ENCODE results near the gene GP2.

Gene GP2

DNA sequence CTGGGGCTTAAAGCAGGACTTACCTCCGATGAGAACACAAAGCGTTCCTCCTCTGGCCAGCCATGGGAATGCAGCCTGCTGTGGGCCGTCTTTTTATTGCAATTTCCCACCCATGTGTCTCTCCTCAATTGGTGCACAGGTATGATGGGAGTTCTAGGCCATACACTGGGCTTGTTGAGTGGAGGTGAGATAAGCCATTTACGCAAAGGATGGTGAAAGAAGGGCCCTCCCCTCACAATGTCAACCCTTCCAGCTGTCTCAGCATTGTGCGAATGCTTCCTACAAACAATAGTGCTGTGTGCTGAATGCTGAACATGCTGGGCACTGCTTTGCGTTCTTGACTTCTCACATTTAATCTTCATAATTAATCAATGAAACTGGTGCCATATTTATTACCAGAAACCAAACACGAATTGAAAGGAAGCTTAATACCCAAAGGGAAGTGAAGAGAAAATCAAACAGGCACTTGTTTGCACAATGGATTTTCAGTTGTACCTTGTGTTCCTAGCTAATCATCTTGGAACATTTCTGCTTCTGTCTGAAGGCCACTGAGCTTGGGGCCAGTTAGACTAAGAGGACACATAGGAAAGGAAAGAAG, at the start of gene GP2:
TSS of gene GP2 (minus strand) at position 70 of the 598 bp plus-strand sequence. CDS start 1,082 bp downstream, outside the sequence.
- DNase-seq (ENCODE audit: low spot score) = no peak

DNA sequence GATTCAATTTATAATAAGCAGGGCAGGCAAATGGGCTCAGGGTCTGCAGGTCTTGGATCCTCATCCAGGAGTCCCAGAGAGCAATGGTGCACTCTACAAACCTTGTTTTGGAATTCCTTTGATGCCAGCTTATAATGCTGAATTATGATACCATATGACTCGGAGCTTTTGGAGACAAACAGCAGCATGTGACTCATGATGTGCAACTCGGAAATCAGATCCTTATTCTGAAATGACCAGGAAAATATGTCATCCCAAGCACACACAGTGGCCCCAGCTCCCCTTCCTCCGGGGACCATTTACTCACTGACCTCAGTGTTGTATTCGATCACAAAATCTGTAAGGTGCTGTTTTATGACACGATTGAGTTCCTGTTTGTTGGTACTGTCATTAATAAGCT, 45.4 kb upstream of the GP2 start:
- DNase-seq (ENCODE audit: low spot score) = no peak

DNA sequence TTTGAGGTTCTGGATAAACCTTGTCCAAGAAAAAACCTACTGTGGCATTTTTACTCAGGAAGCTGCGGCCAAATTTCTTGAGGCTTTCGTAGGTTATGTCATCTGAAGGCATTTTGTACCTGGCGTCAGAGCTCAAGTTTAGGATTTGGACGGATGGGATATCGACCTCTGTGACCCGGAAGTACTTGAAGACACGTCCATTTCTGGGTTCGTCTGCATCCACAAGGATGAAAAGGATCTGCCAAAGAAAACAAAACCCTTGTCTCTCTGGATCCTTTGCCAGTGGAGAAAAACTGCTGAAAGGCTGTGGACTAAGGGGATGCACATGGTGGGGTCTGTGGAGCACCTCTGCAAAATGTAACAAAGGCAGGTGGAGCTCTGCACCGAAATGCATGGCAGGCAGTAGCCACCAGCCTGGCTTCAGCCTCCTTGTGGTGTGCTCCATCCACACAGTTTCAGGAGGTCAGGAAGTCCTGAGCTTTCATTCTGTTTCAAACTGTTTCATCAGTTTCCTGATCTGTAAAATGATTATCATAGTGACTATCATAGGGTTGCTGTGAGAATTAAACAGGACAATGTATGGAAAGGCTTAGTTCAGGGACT, 42.2 kb upstream of the GP2 start:
- DNase-seq (ENCODE audit: low spot score) = no peak

DNA sequence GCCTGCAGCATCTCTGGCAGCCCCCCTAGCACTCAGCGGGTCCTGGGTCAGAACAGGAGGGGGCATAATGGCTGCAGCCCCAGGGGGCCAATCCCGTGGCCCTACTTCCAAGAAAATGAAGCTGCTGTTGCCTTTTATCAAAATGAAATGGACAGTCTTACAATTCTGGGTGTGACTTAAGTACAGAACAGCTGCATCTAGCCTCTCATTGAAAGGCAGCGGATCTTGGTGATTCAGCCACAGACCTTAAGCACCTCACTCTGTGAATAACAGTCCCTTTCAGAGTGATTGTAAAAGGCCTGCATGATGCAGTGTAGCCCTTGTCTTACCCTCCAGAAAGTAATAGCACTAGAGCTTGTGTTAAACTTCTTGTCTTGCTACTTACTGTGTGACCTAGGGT, 36.7 kb upstream of the GP2 start:
- no peak for DNase-seq (ENCODE audit: low spot score)

DNA sequence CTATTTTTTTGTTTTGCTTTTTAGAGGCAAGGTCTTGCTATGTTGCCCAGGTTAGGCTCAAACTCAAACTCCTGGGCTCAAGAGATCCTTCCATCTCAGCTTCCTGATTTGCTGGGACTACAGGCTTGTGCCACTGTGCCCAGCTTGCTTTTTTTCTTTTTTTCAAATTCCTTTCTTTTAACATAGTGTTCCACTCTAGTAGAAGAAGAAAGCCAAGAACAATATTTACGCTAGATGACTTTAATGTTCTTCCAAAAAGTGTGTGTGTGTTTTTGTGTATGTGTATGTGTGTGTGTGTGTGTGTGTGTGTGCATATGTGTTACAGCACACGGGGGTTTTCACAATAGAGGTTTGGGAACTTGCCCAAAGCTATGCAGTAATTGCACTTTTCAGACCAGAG, 35.9 kb upstream of the GP2 start:
- no peak for DNase-seq (ENCODE audit: low spot score)

DNA sequence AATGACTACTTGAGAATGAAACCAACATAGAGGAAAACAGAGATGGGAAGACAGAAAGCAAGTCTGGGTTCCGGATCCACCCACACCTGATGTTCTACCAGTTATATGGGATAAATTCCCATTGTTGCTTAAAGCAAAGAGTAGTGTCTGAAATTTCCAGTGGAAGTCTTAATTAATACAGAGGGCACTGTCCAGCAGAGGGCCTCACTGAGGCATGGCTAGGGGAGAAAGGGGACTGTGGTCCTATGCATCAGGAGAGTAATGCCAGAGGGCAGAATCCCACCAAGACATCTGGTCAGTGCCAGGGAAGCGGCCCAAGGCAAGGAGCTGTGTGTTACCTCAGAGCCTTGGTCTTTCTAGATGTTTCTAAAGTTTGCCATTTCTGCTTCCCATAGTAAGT, 32.7 kb upstream of the GP2 start:
- no peak for DNase-seq (ENCODE audit: low spot score)

DNA sequence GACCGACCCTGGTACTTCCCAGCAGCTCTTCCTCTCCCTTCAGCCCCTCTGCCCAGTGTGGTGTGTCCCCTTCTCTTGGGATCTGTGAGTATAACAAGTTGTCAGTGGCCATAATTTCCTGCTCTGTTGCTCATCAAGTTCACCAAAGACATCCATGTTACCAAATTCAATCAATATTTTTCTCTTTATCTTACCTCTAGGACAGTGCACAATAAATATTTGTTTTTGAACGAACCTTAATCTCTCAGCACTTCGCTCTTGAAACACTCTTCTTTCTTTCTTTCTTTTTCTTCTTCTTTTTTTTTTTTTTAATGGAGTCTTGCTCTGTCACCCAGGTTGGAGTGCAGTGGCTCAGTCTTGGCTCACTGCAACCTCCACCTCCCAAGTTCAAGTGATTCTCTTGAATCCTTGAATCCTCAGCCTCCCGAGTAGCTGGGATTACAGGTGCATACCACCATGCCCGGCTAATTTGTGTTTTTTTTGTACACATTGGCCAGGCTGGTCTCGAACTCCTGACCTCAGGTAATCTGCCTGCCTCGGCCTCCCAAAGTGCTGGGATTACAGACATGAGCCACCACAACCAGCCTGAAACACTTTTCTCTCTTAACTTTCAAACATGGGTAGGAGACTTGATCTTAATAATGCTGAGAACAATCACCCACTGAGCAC, 27.9 kb upstream of the GP2 start:
- DNase-seq (ENCODE audit: low spot score) = no peak

DNA sequence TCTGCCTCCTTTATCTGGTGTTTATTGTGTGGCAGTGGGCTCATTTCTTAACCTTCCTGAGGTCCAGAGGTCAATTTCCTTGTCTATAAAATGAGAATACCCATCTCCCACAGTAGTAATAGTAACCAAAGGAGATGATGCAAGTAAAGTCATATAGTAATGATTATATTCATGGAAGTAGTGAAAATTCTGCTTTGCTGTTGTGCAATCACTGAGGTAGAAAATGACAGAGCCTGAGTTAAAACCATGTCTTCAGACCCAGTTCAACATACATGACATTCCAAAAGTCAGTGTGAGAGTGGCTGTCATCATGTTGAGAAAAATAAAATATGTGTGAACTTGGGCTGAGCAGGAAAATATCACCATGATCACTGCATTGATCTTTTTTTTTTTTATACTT, 26.1 kb upstream of the GP2 start:
- DNase-seq (ENCODE audit: low spot score) = no peak

DNA sequence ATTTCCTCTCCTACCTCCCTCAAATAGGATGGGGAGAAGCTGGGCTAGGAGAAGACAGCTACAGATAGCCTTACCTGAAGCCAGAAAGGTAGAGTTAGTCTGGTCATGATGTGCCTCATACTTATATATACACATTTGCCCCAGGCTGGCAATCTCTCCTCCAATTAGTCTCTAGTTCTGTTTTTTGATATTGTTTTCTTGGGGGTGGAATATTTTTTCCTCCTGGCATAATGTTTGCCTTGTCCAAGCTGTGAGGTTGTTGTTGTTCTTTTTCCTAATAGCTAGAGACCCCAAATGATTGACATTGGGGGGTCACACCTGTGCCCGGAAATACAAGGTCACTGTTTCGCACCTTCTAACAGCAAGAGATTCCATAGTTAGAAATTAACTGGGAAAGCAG, 25.3 kb upstream of the GP2 start, which contains the start of gene UMOD:
TSS of gene UMOD (minus strand) at position 101 of the 400 bp plus-strand sequence. CDS start 1,978 bp downstream, outside the sequence.
- DNase-seq (ENCODE audit: low spot score) = no peak

DNA sequence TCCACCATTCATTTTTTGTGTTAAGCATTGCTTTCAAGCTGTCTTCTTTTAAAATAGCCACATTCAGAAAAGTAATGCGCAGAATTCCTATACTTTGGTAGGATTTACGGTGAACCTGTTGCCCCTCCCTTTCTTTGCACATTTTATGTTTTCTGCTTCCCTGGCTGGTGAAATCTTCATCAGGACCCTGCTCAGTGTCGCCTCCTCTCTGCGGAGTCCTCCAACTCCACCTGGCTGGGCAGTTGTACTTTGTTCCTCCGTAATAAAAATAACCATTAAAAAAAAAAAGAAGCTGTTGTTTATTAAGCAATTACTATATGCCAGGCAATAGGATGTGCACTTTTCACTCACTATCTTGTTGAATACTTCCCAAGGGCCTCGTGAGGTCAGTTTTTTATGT, 22.3 kb upstream of the GP2 start:
- DNase-seq (ENCODE audit: low spot score) = no peak

DNA sequence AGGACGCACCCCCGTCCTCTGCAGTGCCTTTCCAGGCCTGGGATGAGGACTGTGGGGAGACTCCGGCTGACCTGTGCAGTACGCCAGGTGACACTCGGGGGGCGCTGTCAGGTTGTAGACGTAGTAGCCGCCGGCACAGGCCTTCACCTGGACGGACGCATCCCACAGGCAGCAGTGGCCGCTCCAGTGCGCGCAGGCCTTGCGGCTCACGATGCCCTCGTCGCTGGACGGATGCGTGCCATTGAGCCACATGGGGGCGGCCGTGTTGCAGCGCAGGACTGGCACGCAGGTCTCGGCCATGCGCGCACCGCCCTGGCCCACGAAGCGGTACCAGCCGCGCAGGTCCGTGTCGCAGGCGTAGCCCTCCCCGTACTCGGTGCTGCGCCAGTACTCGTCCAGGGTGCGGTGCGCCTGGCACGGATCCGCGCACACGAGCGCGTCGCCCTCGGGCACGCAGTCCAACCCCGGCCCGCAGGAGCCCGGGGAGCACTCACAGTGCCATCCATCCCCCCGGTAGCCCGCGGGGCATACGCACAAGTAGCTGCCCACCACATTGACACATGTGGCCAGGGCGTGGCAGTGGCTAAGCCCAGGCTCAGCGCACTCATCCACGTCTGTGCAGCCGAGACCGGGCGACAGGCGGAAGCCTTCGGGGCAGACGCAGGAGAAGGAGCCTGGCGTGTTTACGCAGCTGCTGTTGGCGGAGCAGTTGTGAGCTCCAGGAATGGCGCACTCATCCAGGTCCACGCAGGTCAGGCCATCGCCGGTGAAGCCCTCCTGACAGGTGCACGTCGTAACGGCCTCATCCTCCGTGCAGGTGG, 21.3 kb upstream of the GP2 start:
- DNase-seq (ENCODE audit: low spot score) = no peak

DNA sequence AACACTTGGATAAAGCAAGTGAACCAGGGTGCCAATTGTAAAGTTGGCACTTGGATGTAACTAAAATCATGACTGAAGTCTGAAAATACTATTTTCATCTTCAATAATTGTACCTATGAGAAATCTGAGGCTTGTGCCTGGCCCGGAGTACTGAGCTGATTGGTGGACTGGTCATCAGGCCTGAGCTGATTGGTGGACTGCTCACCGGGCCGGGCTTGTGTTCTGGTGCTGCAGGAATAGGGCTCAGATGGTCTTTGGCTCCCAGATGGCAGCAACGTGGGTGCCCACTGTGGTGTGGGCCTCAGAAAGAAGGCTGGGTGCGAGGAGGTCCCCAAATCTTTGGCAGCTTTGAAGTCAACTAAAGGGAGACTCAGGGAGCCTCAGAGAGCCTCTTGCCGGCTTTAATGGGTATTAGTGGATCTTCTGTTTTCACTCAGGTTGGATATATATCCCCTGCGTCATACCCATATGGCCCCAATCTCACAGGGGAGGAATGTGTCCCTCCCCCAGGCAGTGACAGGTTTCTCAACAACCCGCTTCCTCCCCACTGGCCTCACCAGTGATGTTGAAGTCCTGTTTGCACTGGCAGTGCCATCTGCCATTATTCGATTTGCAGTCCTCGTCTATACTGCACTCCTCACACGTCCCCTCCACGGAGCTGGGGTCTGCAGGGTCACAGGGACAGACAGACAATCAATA, 20.5 kb upstream of the GP2 start:
- DNase-seq (ENCODE audit: low spot score) = no peak

DNA sequence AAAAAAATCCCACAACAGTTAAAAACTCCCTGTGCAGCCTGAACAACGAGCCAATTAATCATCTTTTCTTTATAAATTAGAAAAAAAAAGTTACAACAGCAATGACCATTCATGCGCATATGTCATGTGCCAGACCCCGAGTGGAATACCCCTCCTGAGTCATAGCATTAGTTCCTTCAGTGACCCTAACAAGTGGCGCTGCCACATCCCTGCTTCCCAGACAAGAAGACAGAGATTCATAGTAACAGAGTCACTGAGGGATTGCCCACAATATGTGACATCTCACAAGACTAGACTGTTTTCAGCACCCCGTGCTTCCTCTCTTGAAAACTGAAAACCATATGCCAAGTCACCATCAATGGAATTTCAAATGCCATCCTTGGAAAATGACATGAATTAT, 17.3 kb upstream of the GP2 start:
- DNase-seq (ENCODE audit: low spot score) = no peak

DNA sequence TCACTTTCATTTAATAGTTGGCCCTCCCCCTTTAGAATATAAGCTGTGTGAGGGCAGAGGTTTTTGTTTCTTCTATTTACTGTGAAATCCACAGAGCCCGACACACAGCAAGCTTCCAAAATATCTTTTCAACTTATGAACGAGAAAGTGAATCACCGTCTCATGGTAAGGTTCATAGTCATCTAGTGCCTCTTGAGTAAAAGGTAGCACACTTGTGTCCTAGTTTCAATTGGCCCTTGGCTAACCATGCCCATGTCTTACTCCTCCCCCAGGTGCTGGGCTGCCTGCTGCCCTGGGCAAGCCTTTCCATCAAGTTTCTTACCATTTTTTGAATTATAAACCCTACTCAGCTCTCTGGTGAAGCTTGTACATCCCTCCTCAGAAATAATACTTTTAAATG, 12.4 kb upstream of the GP2 start:
- no peak for DNase-seq (ENCODE audit: low spot score)

DNA sequence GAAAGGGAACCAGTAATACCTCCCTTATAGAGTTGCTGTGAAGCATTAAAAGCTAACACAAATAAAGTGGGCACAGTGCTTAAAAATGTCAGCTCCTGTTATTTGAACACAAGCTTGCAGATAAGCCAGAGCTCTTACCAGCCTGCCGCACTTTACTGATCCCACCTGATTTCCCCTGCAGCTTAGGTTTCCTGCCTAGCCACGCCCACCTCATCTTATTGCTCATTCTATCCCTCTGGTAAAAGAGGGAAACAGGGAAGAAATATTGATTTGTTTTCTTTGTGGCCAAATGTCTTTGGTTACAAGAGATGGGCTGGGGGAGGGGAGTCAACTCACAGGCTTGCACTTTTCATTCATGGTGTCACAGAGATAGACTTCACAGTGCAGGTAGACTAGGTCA, 9.6 kb upstream of the GP2 start:
- no peak for DNase-seq (ENCODE audit: low spot score)

DNA sequence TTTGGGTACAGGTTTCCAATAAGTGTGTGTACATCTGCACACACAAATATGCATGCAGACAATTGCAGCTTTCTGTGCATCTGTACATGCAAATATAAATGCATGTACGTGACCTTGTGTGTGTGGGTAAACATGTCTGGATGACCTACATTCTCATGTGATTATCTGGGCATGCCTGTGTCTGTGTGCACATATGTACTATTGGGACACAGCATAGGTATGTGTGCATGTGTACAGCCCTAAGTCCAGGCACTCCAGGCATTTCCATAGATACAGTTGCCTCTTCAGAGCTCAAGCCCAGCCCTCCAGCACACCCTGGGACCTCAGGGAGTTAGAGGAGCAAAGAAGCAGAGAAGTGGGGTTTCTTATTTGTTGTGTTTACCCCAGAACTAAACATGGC, 7.1 kb upstream of the GP2 start:
- no peak for DNase-seq (ENCODE audit: low spot score)

DNA sequence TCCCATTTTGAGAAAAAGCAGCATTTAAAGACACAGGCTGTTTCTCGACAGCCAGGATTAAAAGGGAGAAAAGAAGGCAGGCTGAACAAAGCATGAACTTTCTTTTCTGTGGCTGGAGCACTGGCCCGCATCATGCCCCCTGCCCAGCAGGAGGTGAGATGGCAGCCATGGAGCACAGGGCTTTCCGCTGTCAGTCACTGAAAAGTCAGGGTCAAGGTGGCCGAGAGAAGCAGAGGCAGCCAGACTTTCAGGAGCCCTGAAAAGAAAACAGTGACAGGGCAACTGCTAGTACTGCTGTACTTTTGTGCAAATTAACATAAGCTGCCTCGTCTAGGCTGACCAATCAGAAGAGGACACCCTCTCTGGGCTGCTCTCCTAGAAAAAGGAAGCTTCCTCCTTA, 5.8 kb upstream of the GP2 start:
- DNase-seq (ENCODE audit: low spot score) = no peak

DNA sequence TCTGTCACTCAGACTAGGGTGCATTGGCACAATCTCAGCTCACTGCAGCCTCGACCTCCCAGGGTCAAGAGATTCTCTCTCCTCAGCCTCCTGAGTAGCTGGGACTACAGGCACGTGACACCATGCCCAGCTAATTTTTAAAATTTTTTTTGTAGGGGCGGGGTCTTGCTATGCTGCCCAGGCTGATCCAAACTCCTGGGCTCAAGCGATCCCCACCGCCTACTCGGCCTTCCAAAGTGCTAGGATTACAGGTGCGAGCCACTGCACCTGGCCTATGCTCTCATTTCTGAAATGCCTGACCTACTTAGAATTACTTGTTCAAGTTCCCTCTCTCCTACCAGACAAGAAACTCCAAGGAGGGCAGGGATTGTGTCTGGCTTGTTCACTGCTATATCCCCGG, 5.1 kb upstream of the GP2 start:
- DNase-seq (ENCODE audit: low spot score) = no peak

DNA sequence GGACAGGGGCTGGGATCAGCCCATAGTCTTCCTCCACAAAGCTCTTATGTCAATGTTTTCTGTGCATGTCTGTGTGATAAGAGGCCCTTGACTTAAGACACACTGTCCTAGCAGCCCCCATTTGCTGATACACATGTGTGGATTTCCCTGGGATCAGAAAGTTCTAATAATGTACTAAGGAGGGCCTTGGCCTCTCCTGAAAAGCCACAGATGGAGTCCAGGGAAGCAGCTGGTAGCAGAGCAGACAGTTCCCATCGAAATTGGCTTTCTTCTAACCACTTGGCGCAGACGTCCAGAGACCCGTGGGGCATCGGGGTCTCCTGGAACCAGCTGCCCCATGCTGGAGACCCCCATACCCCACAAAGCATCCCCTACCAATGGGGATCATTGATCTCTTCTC, 4.3 kb upstream of the GP2 start:
- DNase-seq (ENCODE audit: low spot score) = no peak

DNA sequence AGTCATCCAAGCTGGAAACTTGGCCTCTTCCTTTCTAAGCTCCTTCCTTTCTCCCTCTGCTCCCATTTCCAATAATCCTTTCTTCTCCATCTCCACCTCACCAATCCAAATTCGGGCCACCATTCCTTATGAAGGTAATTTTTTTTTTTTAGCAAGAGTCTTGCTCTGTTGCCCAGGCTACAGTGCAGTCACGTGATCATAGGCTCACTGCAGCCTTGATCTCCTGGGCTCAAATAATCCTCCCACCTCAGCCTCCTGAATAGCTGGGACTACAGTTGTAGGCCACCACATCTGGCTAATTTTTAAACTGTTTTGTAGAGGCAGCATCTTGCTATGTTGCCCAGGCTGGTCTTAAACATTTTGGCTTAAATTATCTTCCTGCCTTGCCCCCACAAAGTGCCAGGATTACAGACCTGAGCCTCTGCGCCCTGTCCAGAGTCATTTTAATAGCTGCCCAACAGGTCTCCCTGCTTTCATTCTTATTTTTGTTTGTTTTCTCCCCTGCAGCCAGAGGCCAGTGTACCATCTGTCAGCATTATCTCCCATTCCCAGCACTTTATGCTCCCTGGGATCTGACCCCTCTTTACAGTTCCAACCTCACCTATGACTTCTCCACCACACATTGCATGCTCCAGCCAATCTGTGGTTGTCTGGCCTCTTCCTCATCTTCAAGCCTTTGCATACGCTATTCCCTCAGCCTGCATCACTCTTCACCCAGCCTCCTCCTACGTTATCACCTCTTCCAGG, 2.3 kb upstream of the GP2 start:
- no peak for DNase-seq (ENCODE audit: low spot score)

DNA sequence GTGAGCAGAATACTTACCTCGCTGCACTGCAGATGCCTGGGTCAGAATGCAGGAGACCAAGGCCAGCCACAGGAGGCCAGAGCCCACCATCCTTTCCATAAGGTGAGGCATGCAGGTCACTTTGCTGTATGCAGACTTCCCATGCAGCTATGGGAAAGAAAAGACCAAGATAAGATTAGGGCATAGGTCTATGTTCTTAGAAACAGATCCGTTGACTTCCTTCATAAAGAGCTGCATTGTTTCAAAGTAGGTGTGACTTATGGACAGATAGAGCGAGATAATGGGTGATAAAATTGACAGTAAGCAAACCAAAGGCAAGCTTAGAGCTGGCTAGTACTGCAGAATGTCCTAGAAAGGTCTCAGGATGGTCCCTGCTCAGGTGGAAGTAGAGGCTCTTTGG, 992 bp downstream of the GP2 start:
- DNase-seq (ENCODE audit: low spot score) = no peak

DNA sequence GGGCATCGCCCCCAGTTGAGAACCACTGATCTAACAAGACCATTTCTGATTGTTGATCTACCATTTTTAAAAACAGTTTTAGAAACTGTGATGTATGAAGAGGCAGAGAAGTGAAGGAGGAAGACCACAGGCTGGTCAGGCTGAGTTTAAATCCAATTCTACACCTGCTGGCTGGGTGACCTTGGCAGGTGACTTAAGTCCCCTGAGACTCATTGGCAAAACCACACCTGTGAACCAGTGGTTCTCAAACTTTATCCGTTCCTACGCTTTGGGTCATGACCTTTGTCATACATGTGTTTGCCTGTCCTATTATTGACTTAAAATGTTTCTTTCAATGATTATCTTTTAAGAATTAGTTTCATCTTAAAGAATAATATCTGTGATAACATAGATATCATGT, 2.3 kb downstream of the GP2 start:
- DNase-seq (ENCODE audit: low spot score) = no peak
